HCT116 (cell line): ENCODE results near the gene KLHL24. TPM values are rescaled to one million over a fixed set of nuclear protein-coding genes. Genes with fewer than 3 reads are reported as not detected.

Experiments used
- ATAC-seq: fragments of 200-7000 bp; cut with Tn5 transposase; 2 replicates; pipeline ENCODE4 v1.9.1; 2020; ENCODE audit warnings: mild to moderate bottlenecking, moderate library complexity
- BruUV-seq: library from RNA; stranded (reverse); fragments of 400-500 nt; replicated peaks from 2 replicates; lab custom pipeline; 2021; lab: Mats Ljungman, UMichigan
- CTCF ChIA-PET: fragments of 300-600 bp; sonication (Branson Sonifier 250); formaldehyde crosslinking; loops from one replicate; lab custom pipeline; 2021; ENCODE audit warnings: antibody characterized with exemption; lab: Charles Lee
- POLR2A ChIA-PET: fragments of 300-600, 350-600 bp; sonication (Branson Sonifier 250); formaldehyde crosslinking; loops from one replicate; lab custom pipeline; 2021; ENCODE audit warnings: antibody characterized with exemption; lab: Charles Lee
- RAD21 ChIA-PET, 2 experiments: fragments of 300-600 bp; sonication (Branson Sonifier 250); formaldehyde crosslinking; loops; one replicate each; lab custom pipeline; 2023; ENCODE audit warnings: low total read pairs in 2 of 2; ENCODE audit not compliant: uncharacterized antibody in 2 of 2, unreplicated experiment in 2 of 2, low non-redundant PET in 1 of 2; lab: Charles Lee
- DNase-seq: peaks from one replicate; pipeline ENCODE4 v3.0.0-alpha.2; 2010; ENCODE audit warnings: low read depth, low spot score
- H2AFZ ChIP-seq: fragments of 200-600 bp; shearing (Covaris generic), sonication (generic); 2 replicates; pipeline ENCODE4 v1.6.1; 2017; ENCODE audit warnings: low read depth, mixed run types, mixed read lengths, antibody characterized with exemption, low read length; ENCODE audit not compliant: poor library complexity, severe bottlenecking
- H3K27ac ChIP-seq: 2 replicates; pipeline ENCODE4 v1.5.1; 2012; ENCODE audit warnings: low read depth, low read length
- H3K27me3 ChIP-seq: fragments of 200-600 bp; sonication (generic); 2 replicates; pipeline ENCODE4 v1.6.1; 2016; ENCODE audit warnings: mixed run types, low read length, mixed read lengths; ENCODE audit not compliant: insufficient read depth
- H3K36me3 ChIP-seq, 2 experiments: fragments of 200-500 bp in 1 of 2; fragments of 200-600 bp in 1 of 2; sonication (Bioruptor generic) in 1 of 2; sonication (generic) in 1 of 2; 2 replicates each; pipeline versions ENCODE4 v1.5.1 to v1.6.1; 2014 to 2016; ENCODE audit warnings: low read length in 2 of 2, inconsistent platforms in 1 of 2, mixed read lengths in 1 of 2, mixed run types in 1 of 2; ENCODE audit not compliant: insufficient read depth in 2 of 2, control insufficient read depth in 1 of 2
- H3K4me1 ChIP-seq, 2 experiments: fragments of 200-600 bp in 1 of 2; sonication (generic) in 1 of 2; 2 replicates each; pipeline versions ENCODE4 v1.5.1 to v1.6.1; 2012 to 2017; ENCODE audit warnings: low read length in 2 of 2, inconsistent platforms in 1 of 2, mild to moderate bottlenecking in 1 of 2, mixed read lengths in 1 of 2, mixed run types in 1 of 2, moderate library complexity in 1 of 2; ENCODE audit not compliant: insufficient read depth in 2 of 2, control insufficient read depth in 1 of 2
- H3K4me2 ChIP-seq: fragments of 200-600 bp; sonication (generic); 2 replicates; pipeline ENCODE4 v1.6.1; 2017; ENCODE audit warnings: mixed run types, low read length, mixed read lengths
- H3K4me3 ChIP-seq, 2 experiments: fragments of 200-600 bp in 1 of 2; sonication (generic) in 1 of 2; replicated peaks in 1 of 2; 2 replicates each; pipeline ENCODE4 v1.5.1; 2011 to 2016; ENCODE audit warnings: low read length in 2 of 2, control low read depth in 1 of 2, low read depth in 1 of 2, mild to moderate bottlenecking in 1 of 2, mixed read lengths in 1 of 2, mixed run types in 1 of 2
- H3K79me2 ChIP-seq: fragments of 200-600 bp; sonication (generic); 2 replicates; pipeline ENCODE4 v1.6.1; 2017; ENCODE audit warnings: mild to moderate bottlenecking, mixed run types, low read length, moderate library complexity, mixed read lengths; ENCODE audit not compliant: insufficient read depth
- H3K9ac ChIP-seq: fragments of 200-600 bp; sonication (generic); 2 replicates; pipeline ENCODE4 v1.6.1; 2016; ENCODE audit warnings: low read length, mixed read lengths
- H3K9me2 ChIP-seq: fragments of 200-600 bp; sonication (generic), shearing (Covaris generic); 2 replicates; pipeline ENCODE4 v1.6.1; 2017; ENCODE audit warnings: mixed run types, mild to moderate bottlenecking, moderate library complexity; ENCODE audit not compliant: insufficient read depth
- H3K9me3 ChIP-seq, 2 experiments: fragments of 200-500 bp in 1 of 2; fragments of 200-600 bp in 1 of 2; sonication (Bioruptor generic) in 1 of 2; sonication (generic) in 1 of 2; 2 replicates each; pipeline ENCODE4 v1.6.1; 2014 to 2017; ENCODE audit warnings: low read length in 2 of 2, mixed read lengths in 2 of 2, inconsistent platforms in 1 of 2, low read depth in 1 of 2, mild to moderate bottlenecking in 1 of 2, mixed run types in 1 of 2, moderate library complexity in 1 of 2; ENCODE audit not compliant: control insufficient read depth in 1 of 2, insufficient read depth in 1 of 2
- H4K20me1 ChIP-seq: fragments of 200-600 bp; sonication (generic), shearing (Covaris generic); 2 replicates; pipeline ENCODE4 v1.6.1; 2017; ENCODE audit warnings: mixed run types, mild to moderate bottlenecking, moderate library complexity; ENCODE audit not compliant: insufficient read depth
- EZH2phosphoT487 ChIP-seq: fragments of 200-600 bp; IDR thresholded peaks from 2 replicates; pipeline ENCODE4 v1.6.1; 2018; ENCODE audit warnings: antibody characterized with exemption, borderline replicate concordance
- POLR2A ChIP-seq: IDR thresholded peaks from 2 replicates; pipeline ENCODE4 v1.7.0; 2011; ENCODE audit warnings: borderline replicate concordance; ENCODE audit not compliant: insufficient read depth, insufficient read length; ENCODE audit errors: extremely low read depth
- POLR2AphosphoS5 ChIP-seq: IDR thresholded peaks from 2 replicates; pipeline ENCODE4 v1.6.1; 2011; ENCODE audit warnings: mild to moderate bottlenecking, low read depth, low read length, moderate library complexity
- SIN3A ChIP-seq: IDR thresholded peaks from 2 replicates; pipeline ENCODE4 v1.6.1; 2012; ENCODE audit warnings: low read depth
- SP1 ChIP-seq: IDR thresholded peaks from 2 replicates; pipeline ENCODE4 v1.6.1; 2012; ENCODE audit warnings: low read depth
- intact Hi-C: fragments of 100-400 bp; cut with micrococcal nuclease; formaldehyde crosslinking; loops from 2 replicates; pipeline ENCODE4 v1.10.0; 2022
- total RNA-seq: library from RNA; stranded (reverse); gene quantifications from one replicate; pipeline ENCODE4 v1.2.1, GENCODE V29; 2021; ENCODE audit not compliant: unreplicated experiment
- TF ChIP-seq, protein P1 (sequence below), 3 experiments: fragments of 200-600 bp in 1 of 3; sonication (generic) in 1 of 3; IDR thresholded peaks in 2 of 3; conservative IDR thresholded peaks in 1 of 3; 2 replicates each; pipeline ENCODE4 v1.5.1; 2012 to 2017; ENCODE audit warnings: low read depth in 2 of 3, low read length in 2 of 3, antibody characterized with exemption in 1 of 3, borderline replicate concordance in 1 of 3, control low read depth in 1 of 3, mild to moderate bottlenecking in 1 of 3, mixed read lengths in 1 of 3, mixed run types in 1 of 3, moderate library complexity in 1 of 3; ENCODE audit not compliant: insufficient read depth in 1 of 3

Gene KLHL24
- total RNA-seq, 1 experiment from 2014 or later, result 21.0 TPM

DNA sequence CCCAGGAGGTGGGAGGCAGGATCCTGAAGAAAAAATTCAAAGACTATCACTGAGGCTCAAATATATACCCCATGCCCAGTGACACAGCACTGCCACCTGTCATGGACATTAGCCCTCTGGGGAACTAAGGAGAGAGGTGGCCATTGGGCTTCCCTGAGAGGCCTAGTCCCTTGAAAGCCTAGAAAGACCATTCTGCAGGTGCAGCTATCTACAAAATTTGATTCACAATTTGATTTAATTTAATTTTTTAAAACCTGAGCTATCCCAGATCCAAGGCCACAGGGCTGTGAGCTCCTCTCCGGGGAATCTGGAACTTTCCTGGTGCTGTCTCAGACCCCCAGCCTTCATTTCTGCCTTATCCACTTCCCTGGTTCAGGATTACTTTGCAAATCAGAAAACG lies 16.9 kb upstream of the KLHL24 start (continued):
- TF ChIP-seq POLR2AphosphoS5 (no peak), POLR2A (no peak), SIN3A (no peak)

DNA sequence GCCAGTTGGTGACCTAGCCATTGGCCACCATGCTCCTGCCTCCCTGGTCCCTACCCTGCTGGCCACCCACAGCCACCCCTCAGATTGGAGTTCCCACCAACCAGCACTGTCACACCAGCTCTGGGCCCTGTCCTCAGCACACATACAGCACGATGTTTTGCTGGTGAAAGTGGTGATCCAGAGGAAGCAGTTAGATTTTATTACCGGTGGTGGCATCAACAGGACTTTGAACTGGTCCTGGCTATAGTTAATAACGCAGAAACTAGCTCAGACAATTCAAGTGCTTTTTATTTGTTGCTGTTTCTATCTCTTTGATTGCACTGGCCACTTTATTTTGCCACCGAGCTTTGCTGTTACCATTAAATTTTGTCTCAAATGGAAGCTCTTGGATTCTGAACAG lies 16.4 kb upstream of the KLHL24 start:
- Histone ChIP-seq H3K4me3 (no peak overlapping the region), H3K9ac (no peak overlapping the region), H3K27me3 (no peaks in the 10 kb centered on the region; the same call in 1 of the 2 replicates), H4K20me1 (no peaks in the 10 kb centered on the region), H3K9me2 (no peaks in the 10 kb centered on the region), H3K36me3 (no peaks in the 10 kb centered on the region), H3K9me3 (no peaks in the 10 kb centered on the region), H3K4me1 (no peaks in the 10 kb centered on the region), H2AFZ (no peak overlapping the region), H3K79me2 (no peaks in the 10 kb centered on the region), H3K27ac (no peak overlapping the region)
- ChIA-PET CTCF (no interaction called here), POLR2A (no interaction called here), RAD21 (no interaction called here)
- DNase-seq, result no peak
- no peak for ATAC-seq
- intact Hi-C loops, result no loop called here
- TF ChIP-seq EZH2phosphoT487 (no peak), SP1 (no peak)
- TF ChIP-seq, protein P1, sequence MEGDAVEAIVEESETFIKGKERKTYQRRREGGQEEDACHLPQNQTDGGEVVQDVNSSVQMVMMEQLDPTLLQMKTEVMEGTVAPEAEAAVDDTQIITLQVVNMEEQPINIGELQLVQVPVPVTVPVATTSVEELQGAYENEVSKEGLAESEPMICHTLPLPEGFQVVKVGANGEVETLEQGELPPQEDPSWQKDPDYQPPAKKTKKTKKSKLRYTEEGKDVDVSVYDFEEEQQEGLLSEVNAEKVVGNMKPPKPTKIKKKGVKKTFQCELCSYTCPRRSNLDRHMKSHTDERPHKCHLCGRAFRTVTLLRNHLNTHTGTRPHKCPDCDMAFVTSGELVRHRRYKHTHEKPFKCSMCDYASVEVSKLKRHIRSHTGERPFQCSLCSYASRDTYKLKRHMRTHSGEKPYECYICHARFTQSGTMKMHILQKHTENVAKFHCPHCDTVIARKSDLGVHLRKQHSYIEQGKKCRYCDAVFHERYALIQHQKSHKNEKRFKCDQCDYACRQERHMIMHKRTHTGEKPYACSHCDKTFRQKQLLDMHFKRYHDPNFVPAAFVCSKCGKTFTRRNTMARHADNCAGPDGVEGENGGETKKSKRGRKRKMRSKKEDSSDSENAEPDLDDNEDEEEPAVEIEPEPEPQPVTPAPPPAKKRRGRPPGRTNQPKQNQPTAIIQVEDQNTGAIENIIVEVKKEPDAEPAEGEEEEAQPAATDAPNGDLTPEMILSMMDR (IDR thresholded peaks at IDR 0.05 in 2 of 3, conservative IDR thresholded peaks at IDR 0.05 in 1 of 3; ENCODE audit: borderline replicate concordance in 1 of 3, insufficient read depth in 1 of 3, low read depth in 2 of 3, low read length in 2 of 3), result no peak
- TF ChIP-seq, all 23 proteins: peak for 0
- BruUV-seq, result no TSS peak
- H3K4me2 ChIP-seq, result no peak overlapping the region
